Pons (tissue), 1 donor: ENCODE measurements around the gene SUSD1.

Experiments used
- DNase-seq: peaks from one replicate; pipeline ENCODE4 v3.0.0-alpha.2; 2016; ENCODE audit warnings: low spot score

Gene SUSD1

GRCh38 chr9:112041536-112042243, 133.4 kb downstream of the SUSD1 start:
- no peak for DNase-seq

- no peak for DNase-seq
Measured at GRCh38 chr9:112041199-112041535, 133.9 kb downstream of the SUSD1 start.

- DNase-seq: no peak
Measured at GRCh38 chr9:112038017-112038408, 137.1 kb downstream of the SUSD1 start.

- DNase-seq: peak; percentile 47
Measured at GRCh38 chr9:112037281-112038016, 137.6 kb downstream of the SUSD1 start.

GRCh38 chr9:112035166-112035826, 139.8 kb downstream of the SUSD1 start:
- DNase-seq: no peak

GRCh38 chr9:112034216-112034611, 140.9 kb downstream of the SUSD1 start:
- no peak for DNase-seq

GRCh38 chr9:112033237-112034215, 141.6 kb downstream of the SUSD1 start:
- DNase-seq: no peak

- no peak for DNase-seq
Measured at GRCh38 chr9:112032743-112033142, 142.4 kb downstream of the SUSD1 start.

- DNase-seq: no peak
Measured at GRCh38 chr9:112032009-112032408, 143.1 kb downstream of the SUSD1 start.

GRCh38 chr9:112031400-112031799, 143.7 kb downstream of the SUSD1 start:
- DNase-seq: no peak

- no peak for DNase-seq
Measured at GRCh38 chr9:112029921-112030444, 145.1 kb downstream of the SUSD1 start.

GRCh38 chr9:112028242-112029221, 146.6 kb downstream of the SUSD1 start:
- DNase-seq: peak; percentile 31

- DNase-seq: no peak
Measured at GRCh38 chr9:112025850-112026249, 149.2 kb downstream of the SUSD1 start.

- no peak for DNase-seq
Measured at GRCh38 chr9:112021742-112022141, 153.4 kb downstream of the SUSD1 start.

GRCh38 chr9:112020680-112021596, 154.2 kb downstream of the SUSD1 start:
- DNase-seq: no peak

GRCh38 chr9:112017878-112018277, 157.2 kb downstream of the SUSD1 start:
- no peak for DNase-seq

GRCh38 chr9:112015736-112016135, 159.4 kb downstream of the SUSD1 start:
- DNase-seq: no peak

- no peak for DNase-seq
Measured at GRCh38 chr9:112015149-112015548, 159.9 kb downstream of the SUSD1 start.

- DNase-seq: peak; percentile 59
Measured at GRCh38 chr9:112013266-112013665, 161.8 kb downstream of the SUSD1 start.
